Measurements from ENCODE around the gene MCF2L.
"Not testable (repeated sequence)": the region's sequence is repeated elsewhere in the genome, so short reads cannot be mapped to it uniquely, and the experiment has no call there.

Gene MCF2L

DNA sequence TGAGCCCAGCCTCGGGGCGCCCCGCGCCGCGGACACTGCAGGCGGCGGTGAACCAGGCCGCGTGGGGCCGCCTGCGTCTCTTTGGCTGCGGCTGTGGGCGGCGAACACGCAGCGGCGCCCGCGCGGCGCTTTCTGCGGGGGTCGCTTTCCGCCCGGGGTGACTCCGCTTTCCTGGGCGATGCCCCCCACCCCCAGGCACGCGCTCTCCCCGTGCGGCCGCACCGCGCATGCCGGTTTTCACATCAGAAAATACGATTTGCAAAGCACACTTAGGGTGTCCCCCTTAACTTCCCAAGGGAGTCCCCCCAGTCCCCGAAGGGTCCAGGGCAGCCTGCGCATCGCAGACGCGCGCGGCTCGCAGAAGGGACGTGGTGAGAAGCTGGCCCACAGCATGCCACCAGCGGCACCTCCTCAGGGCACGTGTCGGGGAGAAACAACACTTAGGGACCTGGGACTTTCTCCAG, 141.9 kb downstream of the MCF2L start (continued):
- TF ChIP-seq, protein P1, sequence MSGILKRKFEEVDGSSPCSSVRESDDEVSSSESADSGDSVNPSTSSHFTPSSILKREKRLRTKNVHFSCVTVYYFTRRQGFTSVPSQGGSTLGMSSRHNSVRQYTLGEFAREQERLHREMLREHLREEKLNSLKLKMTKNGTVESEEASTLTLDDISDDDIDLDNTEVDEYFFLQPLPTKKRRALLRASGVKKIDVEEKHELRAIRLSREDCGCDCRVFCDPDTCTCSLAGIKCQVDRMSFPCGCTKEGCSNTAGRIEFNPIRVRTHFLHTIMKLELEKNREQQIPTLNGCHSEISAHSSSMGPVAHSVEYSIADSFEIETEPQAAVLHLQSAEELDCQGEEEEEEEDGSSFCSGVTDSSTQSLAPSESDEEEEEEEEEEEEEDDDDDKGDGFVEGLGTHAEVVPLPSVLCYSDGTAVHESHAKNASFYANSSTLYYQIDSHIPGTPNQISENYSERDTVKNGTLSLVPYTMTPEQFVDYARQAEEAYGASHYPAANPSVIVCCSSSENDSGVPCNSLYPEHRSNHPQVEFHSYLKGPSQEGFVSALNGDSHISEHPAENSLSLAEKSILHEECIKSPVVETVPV (CRISPR knock-in tag; IDR thresholded peaks at IDR 0.05): no peak

DNA sequence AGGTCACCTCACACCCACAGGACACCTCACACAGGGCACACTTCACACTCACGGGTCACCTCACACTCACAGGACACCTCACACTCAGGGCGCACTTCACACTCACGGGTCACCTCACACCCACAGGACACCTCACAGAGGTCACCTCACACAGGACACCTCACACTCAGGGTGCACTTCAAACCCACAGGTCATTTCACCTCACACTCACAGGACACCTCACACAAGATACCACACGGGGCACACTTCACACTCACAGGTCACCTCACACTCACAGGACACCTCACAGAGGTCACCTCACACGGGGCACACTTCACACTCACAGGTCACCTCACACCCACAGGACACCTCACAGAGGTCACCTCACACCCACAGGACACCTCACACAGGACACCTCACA, 142.8 kb downstream of the MCF2L start:
- ATAC-seq: not testable (repeated sequence)

DNA sequence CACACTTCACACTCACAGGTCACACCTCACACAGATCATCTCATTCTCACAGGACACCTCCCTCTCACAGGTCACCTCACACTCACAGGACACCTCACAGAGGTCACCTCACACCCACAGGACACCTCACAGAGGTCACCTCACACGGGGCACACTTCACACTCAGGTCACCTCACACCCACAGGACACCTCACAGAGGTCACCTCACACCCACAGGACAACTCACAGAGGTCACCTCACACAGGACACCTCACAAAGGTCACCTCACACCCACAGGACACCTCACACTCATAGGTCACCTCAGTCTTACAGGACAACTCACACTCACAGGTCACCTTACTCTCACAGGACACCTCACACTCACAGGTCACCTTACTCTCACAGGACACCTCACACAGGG, 143.5 kb downstream of the MCF2L start:
- not testable (repeated sequence) for ATAC-seq

DNA sequence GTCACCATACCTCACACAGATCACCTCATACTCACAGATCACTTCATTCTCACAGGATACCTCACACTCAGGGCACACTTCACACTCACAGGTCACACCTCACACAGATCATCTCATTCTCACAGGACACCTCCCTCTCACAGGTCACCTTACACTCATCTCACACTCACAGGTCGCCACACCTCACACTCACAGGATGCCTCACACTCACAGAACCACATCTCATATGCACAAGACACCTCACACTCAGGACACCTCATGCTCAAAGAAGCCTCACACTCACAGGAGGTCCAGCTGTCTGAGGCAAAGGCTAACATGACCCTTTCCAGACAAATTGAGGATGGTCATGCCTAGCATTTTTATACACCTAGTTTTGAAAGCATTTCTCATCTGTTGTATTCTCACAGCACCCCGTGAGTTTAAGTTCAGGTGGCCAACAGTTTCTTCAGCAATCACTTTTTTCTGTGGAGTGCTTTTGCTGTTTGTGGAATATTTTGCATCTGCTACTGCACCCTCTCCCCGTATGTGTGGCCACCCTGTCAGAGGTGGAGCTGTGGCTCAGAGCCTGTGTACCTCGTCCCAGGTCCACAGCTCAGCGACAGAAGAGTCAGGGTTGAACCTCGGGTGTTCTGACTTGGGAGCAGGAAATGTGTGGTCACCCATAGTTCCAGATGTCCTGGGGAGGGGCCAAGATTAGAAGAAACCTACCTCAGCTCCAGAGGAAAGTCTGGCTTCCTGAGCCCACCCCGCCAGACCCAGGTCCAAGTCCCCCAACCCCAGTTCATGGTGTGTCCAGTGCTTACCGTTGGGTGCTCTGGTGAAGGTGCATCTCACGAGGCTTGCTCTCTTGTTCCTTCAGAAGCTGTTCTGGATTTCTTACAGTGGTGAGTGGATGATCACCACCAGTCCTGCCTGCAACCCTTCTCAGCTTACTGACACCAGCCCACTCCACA, 144.2 kb downstream of the MCF2L start:
- TF ChIP-seq ZNF70 (CRISPR knock-in tag; IDR thresholded peaks at IDR 0.05) (no peak), ISL1 (CRISPR knock-in tag; IDR thresholded peaks at IDR 0.05) (no peak), ARNTL (CRISPR knock-in tag; IDR thresholded peaks at IDR 0.05; ENCODE audit: borderline replicate concordance, low read depth) (no peak), ZNF8 (CRISPR knock-in tag; IDR thresholded peaks at IDR 0.05) (no peak), ZFP3 (CRISPR knock-in tag; IDR thresholded peaks at IDR 0.05) (no peak), TCF4 (CRISPR knock-in tag; IDR thresholded peaks at IDR 0.05; ENCODE audit: borderline replicate concordance) (no peak), ZNF565 (CRISPR knock-in tag; conservative IDR thresholded peaks at IDR 0.05; ENCODE audit: low read depth) (no peak), GLIS3 (CRISPR knock-in tag; IDR thresholded peaks at IDR 0.05) (no peak), ZFP30 (CRISPR knock-in tag; IDR thresholded peaks at IDR 0.05) (no peak), SNAI2 (CRISPR knock-in tag; IDR thresholded peaks at IDR 0.05) (no peak), RARB (CRISPR knock-in tag; IDR thresholded peaks at IDR 0.05) (no peak), BACH2 (CRISPR knock-in tag; IDR thresholded peaks at IDR 0.05; ENCODE audit: borderline replicate concordance) (no peak), TOX (CRISPR knock-in tag; IDR thresholded peaks at IDR 0.05; ENCODE audit: borderline replicate concordance) (no peak), CSDC2 (CRISPR knock-in tag; IDR thresholded peaks at IDR 0.05) (no peak), PPARA (CRISPR knock-in tag; IDR thresholded peaks at IDR 0.05; ENCODE audit: borderline replicate concordance) (no peak)
- TF ChIP-seq, protein P2, sequence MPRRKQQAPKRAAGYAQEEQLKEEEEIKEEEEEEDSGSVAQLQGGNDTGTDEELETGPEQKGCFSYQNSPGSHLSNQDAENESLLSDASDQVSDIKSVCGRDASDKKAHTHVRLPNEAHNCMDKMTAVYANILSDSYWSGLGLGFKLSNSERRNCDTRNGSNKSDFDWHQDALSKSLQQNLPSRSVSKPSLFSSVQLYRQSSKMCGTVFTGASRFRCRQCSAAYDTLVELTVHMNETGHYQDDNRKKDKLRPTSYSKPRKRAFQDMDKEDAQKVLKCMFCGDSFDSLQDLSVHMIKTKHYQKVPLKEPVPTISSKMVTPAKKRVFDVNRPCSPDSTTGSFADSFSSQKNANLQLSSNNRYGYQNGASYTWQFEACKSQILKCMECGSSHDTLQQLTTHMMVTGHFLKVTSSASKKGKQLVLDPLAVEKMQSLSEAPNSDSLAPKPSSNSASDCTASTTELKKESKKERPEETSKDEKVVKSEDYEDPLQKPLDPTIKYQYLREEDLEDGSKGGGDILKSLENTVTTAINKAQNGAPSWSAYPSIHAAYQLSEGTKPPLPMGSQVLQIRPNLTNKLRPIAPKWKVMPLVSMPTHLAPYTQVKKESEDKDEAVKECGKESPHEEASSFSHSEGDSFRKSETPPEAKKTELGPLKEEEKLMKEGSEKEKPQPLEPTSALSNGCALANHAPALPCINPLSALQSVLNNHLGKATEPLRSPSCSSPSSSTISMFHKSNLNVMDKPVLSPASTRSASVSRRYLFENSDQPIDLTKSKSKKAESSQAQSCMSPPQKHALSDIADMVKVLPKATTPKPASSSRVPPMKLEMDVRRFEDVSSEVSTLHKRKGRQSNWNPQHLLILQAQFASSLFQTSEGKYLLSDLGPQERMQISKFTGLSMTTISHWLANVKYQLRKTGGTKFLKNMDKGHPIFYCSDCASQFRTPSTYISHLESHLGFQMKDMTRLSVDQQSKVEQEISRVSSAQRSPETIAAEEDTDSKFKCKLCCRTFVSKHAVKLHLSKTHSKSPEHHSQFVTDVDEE (CRISPR knock-in tag; IDR thresholded peaks at IDR 0.05): no peak
- TF ChIP-seq, protein P3, sequence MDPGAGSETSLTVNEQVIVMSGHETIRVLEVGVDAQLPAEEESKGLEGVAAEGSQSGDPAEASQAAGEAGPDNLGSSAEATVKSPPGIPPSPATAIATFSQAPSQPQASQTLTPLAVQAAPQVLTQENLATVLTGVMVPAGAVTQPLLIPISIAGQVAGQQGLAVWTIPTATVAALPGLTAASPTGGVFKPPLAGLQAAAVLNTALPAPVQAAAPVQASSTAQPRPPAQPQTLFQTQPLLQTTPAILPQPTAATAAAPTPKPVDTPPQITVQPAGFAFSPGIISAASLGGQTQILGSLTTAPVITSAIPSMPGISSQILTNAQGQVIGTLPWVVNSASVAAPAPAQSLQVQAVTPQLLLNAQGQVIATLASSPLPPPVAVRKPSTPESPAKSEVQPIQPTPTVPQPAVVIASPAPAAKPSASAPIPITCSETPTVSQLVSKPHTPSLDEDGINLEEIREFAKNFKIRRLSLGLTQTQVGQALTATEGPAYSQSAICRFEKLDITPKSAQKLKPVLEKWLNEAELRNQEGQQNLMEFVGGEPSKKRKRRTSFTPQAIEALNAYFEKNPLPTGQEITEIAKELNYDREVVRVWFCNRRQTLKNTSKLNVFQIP (CRISPR knock-in tag; IDR thresholded peaks at IDR 0.05; ENCODE audit: borderline replicate concordance, low read depth): no peak
- TF ChIP-seq, protein P4, sequence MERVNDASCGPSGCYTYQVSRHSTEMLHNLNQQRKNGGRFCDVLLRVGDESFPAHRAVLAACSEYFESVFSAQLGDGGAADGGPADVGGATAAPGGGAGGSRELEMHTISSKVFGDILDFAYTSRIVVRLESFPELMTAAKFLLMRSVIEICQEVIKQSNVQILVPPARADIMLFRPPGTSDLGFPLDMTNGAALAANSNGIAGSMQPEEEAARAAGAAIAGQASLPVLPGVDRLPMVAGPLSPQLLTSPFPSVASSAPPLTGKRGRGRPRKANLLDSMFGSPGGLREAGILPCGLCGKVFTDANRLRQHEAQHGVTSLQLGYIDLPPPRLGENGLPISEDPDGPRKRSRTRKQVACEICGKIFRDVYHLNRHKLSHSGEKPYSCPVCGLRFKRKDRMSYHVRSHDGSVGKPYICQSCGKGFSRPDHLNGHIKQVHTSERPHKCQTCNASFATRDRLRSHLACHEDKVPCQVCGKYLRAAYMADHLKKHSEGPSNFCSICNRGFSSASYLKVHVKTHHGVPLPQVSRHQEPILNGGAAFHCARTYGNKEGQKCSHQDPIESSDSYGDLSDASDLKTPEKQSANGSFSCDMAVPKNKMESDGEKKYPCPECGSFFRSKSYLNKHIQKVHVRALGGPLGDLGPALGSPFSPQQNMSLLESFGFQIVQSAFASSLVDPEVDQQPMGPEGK (CRISPR knock-in tag; IDR thresholded peaks at IDR 0.05; ENCODE audit: borderline replicate concordance): no peak
- TF ChIP-seq, protein P5, sequence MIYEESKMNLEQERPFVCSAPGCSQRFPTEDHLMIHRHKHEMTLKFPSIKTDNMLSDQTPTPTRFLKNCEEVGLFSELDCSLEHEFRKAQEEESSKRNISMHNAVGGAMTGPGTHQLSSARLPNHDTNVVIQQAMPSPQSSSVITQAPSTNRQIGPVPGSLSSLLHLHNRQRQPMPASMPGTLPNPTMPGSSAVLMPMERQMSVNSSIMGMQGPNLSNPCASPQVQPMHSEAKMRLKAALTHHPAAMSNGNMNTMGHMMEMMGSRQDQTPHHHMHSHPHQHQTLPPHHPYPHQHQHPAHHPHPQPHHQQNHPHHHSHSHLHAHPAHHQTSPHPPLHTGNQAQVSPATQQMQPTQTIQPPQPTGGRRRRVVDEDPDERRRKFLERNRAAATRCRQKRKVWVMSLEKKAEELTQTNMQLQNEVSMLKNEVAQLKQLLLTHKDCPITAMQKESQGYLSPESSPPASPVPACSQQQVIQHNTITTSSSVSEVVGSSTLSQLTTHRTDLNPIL (CRISPR knock-in tag; IDR thresholded peaks at IDR 0.05; ENCODE audit: low read depth): no peak
- TF ChIP-seq, protein P1 (CRISPR knock-in tag; IDR thresholded peaks at IDR 0.05): no peak
- ATAC-seq: no peak
